Chondrocyte (in vitro differentiated cells): ENCODE results near the gene OLIG2. TPM values are rescaled to one million over a fixed set of nuclear protein-coding genes. Genes with fewer than 3 reads are reported as not detected.

ENCODE experiments used
- DNase-seq: peaks from one replicate; pipeline ENCODE4 v3.0.0; 2021; ENCODE audit warnings: mixed read lengths, low spot score
- H3K27ac Mint-ChIP-seq: one replicate; pipeline ENCODE4 v1.8.0; 2021; ENCODE audit warnings: mild to moderate bottlenecking, moderate library complexity, mixed read lengths; ENCODE audit not compliant: unreplicated experiment
- H3K27me3 Mint-ChIP-seq: 2 replicates; pipeline ENCODE4 v1.8.0; 2021; ENCODE audit warnings: low read depth, mixed read lengths
- H3K36me3 Mint-ChIP-seq: 2 replicates; pipeline ENCODE4 v1.8.0; 2021; ENCODE audit warnings: low read depth, mixed read lengths
- H3K4me1 Mint-ChIP-seq: 2 replicates; pipeline ENCODE4 v1.8.0; 2021; ENCODE audit warnings: low read depth, mild to moderate bottlenecking, mixed read lengths
- H3K4me3 Mint-ChIP-seq: one replicate; pipeline ENCODE4 v1.8.0; 2021; ENCODE audit warnings: mild to moderate bottlenecking, moderate library complexity, mixed read lengths; ENCODE audit not compliant: unreplicated experiment
- H3K9me3 Mint-ChIP-seq: 2 replicates; pipeline ENCODE4 v1.8.0; 2021; ENCODE audit warnings: low read depth, mixed read lengths
- CTCF ChIP-seq: fragments of 200-600 bp; sonication (generic); IDR thresholded peaks from 2 replicates; pipeline ENCODE4 v1.5.0; 2021; ENCODE audit warnings: antibody characterized with exemption, mild to moderate bottlenecking, moderate library complexity
- long read RNA-seq: library from polyadenylated mRNA; stranded (forward); transcript quantifications from one replicate; pipeline ENCODE4 v2.0.0, GENCODE V29; 2021
- total RNA-seq: library from RNA; stranded (reverse); gene quantifications from 3 replicates; pipeline ENCODE4 v1.2.1, GENCODE V29; 2021

OLIG2 gene
- 0.36 to 0.50 TPM (median 0.46 TPM) in 3 replicates for total RNA-seq
- long read RNA-seq = 0 reads

GRCh38 chr21:33025489-33026442, at the start of gene OLIG2:
Gene OLIG2 (plus strand): TSS chr21:33025935. CDS start chr21:33026863, 928 bp downstream.
- H3K4me1 Mint-ChIP-seq = peaks cover 10% of the 10 kb centered on the region
- TF ChIP-seq CTCF = no peak
- H3K27me3 Mint-ChIP-seq = peaks cover 66% of the 10 kb centered on the region
- no peaks in the 10 kb centered on the region for H3K9me3 Mint-ChIP-seq
- peak within 1 kb of the TSS; percentile 73 for H3K27ac Mint-ChIP-seq
- DNase-seq = no peak
- peak within 1 kb of the TSS; percentile 81 for H3K4me3 Mint-ChIP-seq
- H3K36me3 Mint-ChIP-seq = no peaks in the 10 kb centered on the region

GRCh38 chr21:32976791-32977190, 48.9 kb upstream of the OLIG2 start:
- Mint-ChIP-seq H3K27ac (no peak overlapping the region), H3K36me3 (peaks cover 2% of the 10 kb centered on the region), H3K27me3 (peaks cover 52% of the 10 kb centered on the region), H3K4me3 (no peak overlapping the region), H3K4me1 (no peaks in the 10 kb centered on the region), H3K9me3 (no peaks in the 10 kb centered on the region)
- TF ChIP-seq CTCF = no peak
- no peak for DNase-seq

- no peaks in the 10 kb centered on the region for H3K4me1 Mint-ChIP-seq
- DNase-seq = no peak
- TF ChIP-seq CTCF = no peak
- H3K27me3 Mint-ChIP-seq = peaks cover 53% of the 10 kb centered on the region
- H3K4me3 Mint-ChIP-seq = no peak overlapping the region
- H3K27ac Mint-ChIP-seq = no peak overlapping the region
- no peaks in the 10 kb centered on the region for H3K9me3 Mint-ChIP-seq
- peaks cover 2% of the 10 kb centered on the region for H3K36me3 Mint-ChIP-seq
Observed at GRCh38 chr21:32977216-32977615, 48.5 kb upstream of the OLIG2 start.

- Mint-ChIP-seq H3K9me3 (no peaks in the 10 kb centered on the region), H3K4me1 (no peaks in the 10 kb centered on the region), H3K4me3 (no peak overlapping the region), H3K36me3 (peaks cover 2% of the 10 kb centered on the region), H3K27me3 (peaks cover 48% of the 10 kb centered on the region), H3K27ac (no peak overlapping the region)
- TF ChIP-seq CTCF = no peak
- no peak for DNase-seq
Observed at GRCh38 chr21:32978331-32979270, 47.1 kb upstream of the OLIG2 start.
